Osteoblast (primary cell): ENCODE measurements around the gene HSPB7. TPM values are rescaled to one million over a fixed set of nuclear protein-coding genes. Genes with fewer than 3 reads are reported as not detected.
A peak's percentile ranks its signal among the peaks of the same experiment; 100 is the strongest.

Experiments
- DNase-seq: peaks from one replicate; pipeline ENCODE4 v3.0.0; 2011; ENCODE audit warnings: low spot score, mixed read lengths; ENCODE audit not compliant: insufficient read length; ENCODE audit errors: missing footprints
- H2AFZ ChIP-seq: 2 replicates; pipeline ENCODE4 v1.6.0; 2011; ENCODE audit warnings: mild to moderate bottlenecking, low read length
- H3K27ac ChIP-seq: 2 replicates; pipeline ENCODE4 v1.5.1; 2011; ENCODE audit warnings: mild to moderate bottlenecking, low read depth, low read length, moderate library complexity
- H3K27me3 ChIP-seq: 2 replicates; pipeline ENCODE4 v1.6.0; 2012; ENCODE audit warnings: mild to moderate bottlenecking, control low read depth, inconsistent platforms, low read length, moderate library complexity; ENCODE audit not compliant: insufficient read depth
- H3K36me3 ChIP-seq: 2 replicates; pipeline ENCODE4 v1.5.1; 2011; ENCODE audit warnings: mild to moderate bottlenecking, low read length, control low read depth, moderate library complexity; ENCODE audit not compliant: insufficient read depth
- H3K4me1 ChIP-seq: 2 replicates; pipeline ENCODE4 v1.5.1; 2011; ENCODE audit warnings: mild to moderate bottlenecking, low read length, control low read depth, moderate library complexity; ENCODE audit not compliant: insufficient read depth
- H3K4me2 ChIP-seq: 2 replicates; pipeline ENCODE4 v1.6.0; 2011; ENCODE audit warnings: mild to moderate bottlenecking, low read length; ENCODE audit not compliant: insufficient read depth
- H3K4me3 ChIP-seq: fragments of 200-600 bp; sonication (generic); 3 replicates; pipeline ENCODE4 v1.5.1; 2012; ENCODE audit warnings: mild to moderate bottlenecking, low read length, inconsistent platforms; ENCODE audit not compliant: insufficient read depth
- H3K79me2 ChIP-seq: 2 replicates; pipeline ENCODE4 v1.6.0; 2012; ENCODE audit warnings: mild to moderate bottlenecking, low read length, control low read depth, inconsistent platforms; ENCODE audit not compliant: insufficient read depth
- H3K9me3 ChIP-seq: 2 replicates; pipeline ENCODE4 v1.5.1; 2011; ENCODE audit warnings: low read depth, low read length, control low read depth
- H4K20me1 ChIP-seq: 2 replicates; pipeline ENCODE4 v1.6.0; 2012; ENCODE audit warnings: mild to moderate bottlenecking, low read length, control low read depth; ENCODE audit not compliant: insufficient read depth
- CTCF ChIP-seq: IDR thresholded peaks from 2 replicates; pipeline ENCODE4 v1.5.1; 2011; ENCODE audit warnings: mild to moderate bottlenecking, low read depth, low read length, moderate library complexity; ENCODE audit errors: extremely low read depth
- total RNA-seq: library from RNA; depleted of rRNA; stranded (reverse); fragments of >200 nt; gene quantifications from 2 replicates; pipeline ENCODE4 v1.2.3, GENCODE V29; 2012

Gene HSPB7
- total RNA-seq, 1 donor = 6.9 TPM

GRCh38 chr1:16009030-16009460, 8.8 kb downstream of the HSPB7 start:
- no peaks in the 10 kb centered on the region for H4K20me1 ChIP-seq
- H3K79me2 ChIP-seq = no peaks in the 10 kb centered on the region
- H3K27me3 ChIP-seq = no peaks in the 10 kb centered on the region
- H3K4me1 ChIP-seq = peaks cover 10% of the 10 kb centered on the region
- no peaks in the 10 kb centered on the region for H3K36me3 ChIP-seq
- H3K9me3 ChIP-seq = no peaks in the 10 kb centered on the region
- H3K4me3 ChIP-seq = no peak overlapping the region
- H2AFZ ChIP-seq = no peak overlapping the region
- TF ChIP-seq CTCF = peak; percentile 97
- H3K4me2 ChIP-seq = no peak overlapping the region
- no peak overlapping the region for H3K27ac ChIP-seq
- peak; percentile 95 for DNase-seq

- H3K27me3 ChIP-seq = no peaks in the 10 kb centered on the region
- H3K4me2 ChIP-seq = no peak overlapping the region
- H3K9me3 ChIP-seq = no peaks in the 10 kb centered on the region
- no peak for TF ChIP-seq CTCF
- H3K27ac ChIP-seq = no peak overlapping the region
- no peaks in the 10 kb centered on the region for H4K20me1 ChIP-seq
- H2AFZ ChIP-seq = no peak overlapping the region
- peaks cover 5% of the 10 kb centered on the region for H3K4me1 ChIP-seq
- peak; percentile 19 for DNase-seq
- no peaks in the 10 kb centered on the region for H3K79me2 ChIP-seq
- no peaks in the 10 kb centered on the region for H3K36me3 ChIP-seq
- H3K4me3 ChIP-seq = no peak overlapping the region
These were observed 10.0 kb downstream of the HSPB7 start for GRCh38 chr1:16007671-16008341.

- H3K27ac ChIP-seq = no peak overlapping the region
- TF ChIP-seq CTCF = peak; percentile 14
- no peaks in the 10 kb centered on the region for H3K4me1 ChIP-seq
- no peaks in the 10 kb centered on the region for H3K36me3 ChIP-seq
- no peaks in the 10 kb centered on the region for H3K79me2 ChIP-seq
- no peak overlapping the region for H2AFZ ChIP-seq
- DNase-seq = peak; percentile 78
- H3K4me3 ChIP-seq = no peak overlapping the region
- no peaks in the 10 kb centered on the region for H3K9me3 ChIP-seq
- H3K4me2 ChIP-seq = no peak overlapping the region
- H3K27me3 ChIP-seq = no peaks in the 10 kb centered on the region
- no peaks in the 10 kb centered on the region for H4K20me1 ChIP-seq
These were observed 11.0 kb downstream of the HSPB7 start for GRCh38 chr1:16006552-16007485.

GRCh38 chr1:16006010-16006409, 11.8 kb downstream of the HSPB7 start:
- Histone ChIP-seq H3K79me2 (no peaks in the 10 kb centered on the region), H3K4me2 (no peak overlapping the region), H3K4me3 (no peak overlapping the region), H3K9me3 (no peaks in the 10 kb centered on the region), H3K4me1 (no peaks in the 10 kb centered on the region), H4K20me1 (no peaks in the 10 kb centered on the region), H3K27ac (no peak overlapping the region), H2AFZ (no peak overlapping the region), H3K27me3 (no peaks in the 10 kb centered on the region), H3K36me3 (no peaks in the 10 kb centered on the region)
- no peak for TF ChIP-seq CTCF
- peak; percentile 23 for DNase-seq
